ENCODE results near the gene ATAD5. TPM values are rescaled to one million over a fixed set of nuclear protein-coding genes. Genes with fewer than 3 reads are reported as not detected.

Gene ATAD5
- total RNA-seq, 4 donors from 2014 or later = 0.75 to 2.7 (median 1.2) TPM

- no peaks in the 10 kb centered on the region for H3K27me3 ChIP-seq
- DNase-seq = no peak
- intact Hi-C loops (cut with DNase I; ENCODE audit: low total_unique reads) (no loop called here), in situ Hi-C loops (cut with MboI; ENCODE audit: low pct_ligation_motif_present in 1 of 4, low pct_unique_long_range_greater_than_20kb in 1 of 4, low sequenced_read_pairs in 3 of 4) (no loop called here)
- no peaks in the 10 kb centered on the region for H3K36me3 ChIP-seq
- H3K9me3 ChIP-seq = no peaks in the 10 kb centered on the region
- H3K4me3 ChIP-seq = no peak overlapping the region
- TF ChIP-seq POLR2AphosphoS5 (IDR thresholded peaks at IDR 0.05) (no peak), EP300 (IDR thresholded peaks at IDR 0.05; ENCODE audit: low read depth) (no peak)
- TF ChIP-seq, protein P1, sequence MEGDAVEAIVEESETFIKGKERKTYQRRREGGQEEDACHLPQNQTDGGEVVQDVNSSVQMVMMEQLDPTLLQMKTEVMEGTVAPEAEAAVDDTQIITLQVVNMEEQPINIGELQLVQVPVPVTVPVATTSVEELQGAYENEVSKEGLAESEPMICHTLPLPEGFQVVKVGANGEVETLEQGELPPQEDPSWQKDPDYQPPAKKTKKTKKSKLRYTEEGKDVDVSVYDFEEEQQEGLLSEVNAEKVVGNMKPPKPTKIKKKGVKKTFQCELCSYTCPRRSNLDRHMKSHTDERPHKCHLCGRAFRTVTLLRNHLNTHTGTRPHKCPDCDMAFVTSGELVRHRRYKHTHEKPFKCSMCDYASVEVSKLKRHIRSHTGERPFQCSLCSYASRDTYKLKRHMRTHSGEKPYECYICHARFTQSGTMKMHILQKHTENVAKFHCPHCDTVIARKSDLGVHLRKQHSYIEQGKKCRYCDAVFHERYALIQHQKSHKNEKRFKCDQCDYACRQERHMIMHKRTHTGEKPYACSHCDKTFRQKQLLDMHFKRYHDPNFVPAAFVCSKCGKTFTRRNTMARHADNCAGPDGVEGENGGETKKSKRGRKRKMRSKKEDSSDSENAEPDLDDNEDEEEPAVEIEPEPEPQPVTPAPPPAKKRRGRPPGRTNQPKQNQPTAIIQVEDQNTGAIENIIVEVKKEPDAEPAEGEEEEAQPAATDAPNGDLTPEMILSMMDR (IDR thresholded peaks at IDR 0.05) = no peak
- H3K27ac ChIP-seq = peak overlapping the region in 2 of 4 donors; percentile 8 to 48
- H3K4me1 ChIP-seq = no peaks in the 10 kb centered on the region
- 87 to 100% methylated on average over 1 to 7 of the region's 7 CpGs for WGBS, 2 donors (ENCODE audit: low coverage in 1 of 2)
Measured at GRCh38 chr17:30840771-30841170, 9.0 kb downstream of the ATAD5 start.

DNA sequence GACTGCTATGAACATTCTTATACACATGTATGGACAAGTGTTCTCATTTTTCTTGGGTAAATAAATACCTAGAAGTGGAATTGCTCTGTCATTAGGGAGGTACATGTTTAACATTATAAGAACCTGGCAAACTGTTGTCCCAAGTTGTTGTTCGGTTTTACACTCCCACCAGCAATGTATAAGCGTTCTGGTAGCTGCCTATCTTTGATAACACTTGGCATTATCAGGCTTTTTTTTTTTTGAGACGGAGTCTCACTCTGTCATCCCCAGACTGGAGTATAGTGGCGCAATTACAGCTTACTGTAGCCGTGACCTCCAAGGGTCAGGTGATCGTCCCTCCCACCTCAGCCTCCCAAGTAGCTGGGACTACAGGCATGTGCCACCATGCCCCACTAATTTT lies 16.3 kb downstream of the ATAD5 start:
- H3K36me3 ChIP-seq = no peaks in the 10 kb centered on the region
- no peaks in the 10 kb centered on the region for H3K27me3 ChIP-seq
- no peaks in the 10 kb centered on the region for H3K4me1 ChIP-seq
- intact Hi-C loops (cut with DNase I; ENCODE audit: low total_unique reads) = no loop called here
- H3K9me3 ChIP-seq = no peaks in the 10 kb centered on the region
- TF ChIP-seq POLR2A (IDR thresholded peaks at IDR 0.05) (no peak), EP300 (IDR thresholded peaks at IDR 0.05; ENCODE audit: low read depth) (no peak), POLR2AphosphoS5 (IDR thresholded peaks at IDR 0.05) (no peak)
- TF ChIP-seq, protein P1 (IDR thresholded peaks at IDR 0.05) = no peak
- DNase-seq = no peak
- H3K4me3 ChIP-seq = no peak overlapping the region
- WGBS, 2 donors (ENCODE audit: low coverage in 1 of 2) = 86 to 93% methylated on average over 4 to 6 of the region's 6 CpGs
- H3K27ac ChIP-seq = no peak overlapping the region
- in situ Hi-C loops (cut with MboI; ENCODE audit: low pct_ligation_motif_present in 1 of 4, low pct_unique_long_range_greater_than_20kb in 1 of 4, low sequenced_read_pairs in 3 of 4) = no loop called here

DNA sequence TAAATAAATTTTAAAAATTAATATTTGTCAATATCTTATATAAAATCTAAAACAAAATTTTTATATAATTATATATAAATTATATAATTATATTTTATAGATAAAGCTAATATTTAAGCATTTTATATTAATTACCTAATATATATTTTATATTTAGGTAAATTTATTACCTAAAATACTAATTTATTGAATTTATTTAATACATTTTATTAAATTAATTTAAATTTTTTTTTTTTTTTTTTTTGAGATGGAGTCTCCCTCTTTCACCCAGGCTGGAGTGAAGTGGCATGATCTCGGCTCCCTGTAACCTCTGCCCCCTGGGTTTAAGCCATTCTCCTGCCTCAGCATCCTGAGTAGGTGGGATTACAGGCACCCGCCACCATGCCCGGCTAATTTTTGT lies 22.4 kb downstream of the ATAD5 start:
- TF ChIP-seq POLR2A (IDR thresholded peaks at IDR 0.05) = no peak
- TF ChIP-seq, protein P1 (IDR thresholded peaks at IDR 0.05) = no peak
- no peak for TF ChIP-seq POLR2AphosphoS5 (IDR thresholded peaks at IDR 0.05)
- TF ChIP-seq EP300 (IDR thresholded peaks at IDR 0.05; ENCODE audit: low read depth) = no peak
- in situ Hi-C loops (cut with MboI; ENCODE audit: low pct_ligation_motif_present in 1 of 4, low pct_unique_long_range_greater_than_20kb in 1 of 4, low sequenced_read_pairs in 3 of 4) (no loop called here), intact Hi-C loops (cut with DNase I; ENCODE audit: low total_unique reads) (no loop called here)
- Histone ChIP-seq H3K27ac (no peak overlapping the region), H3K36me3 (no peaks in the 10 kb centered on the region), H3K27me3 (no peaks in the 10 kb centered on the region), H3K4me3 (no peak overlapping the region), H3K4me1 (no peaks in the 10 kb centered on the region), H3K9me3 (no peaks in the 10 kb centered on the region)
- WGBS, 2 donors (ENCODE audit: low coverage in 1 of 2) = 94 to 97% methylated on average over 2 to 3 of the region's 3 CpGs
- no peak for DNase-seq

DNA sequence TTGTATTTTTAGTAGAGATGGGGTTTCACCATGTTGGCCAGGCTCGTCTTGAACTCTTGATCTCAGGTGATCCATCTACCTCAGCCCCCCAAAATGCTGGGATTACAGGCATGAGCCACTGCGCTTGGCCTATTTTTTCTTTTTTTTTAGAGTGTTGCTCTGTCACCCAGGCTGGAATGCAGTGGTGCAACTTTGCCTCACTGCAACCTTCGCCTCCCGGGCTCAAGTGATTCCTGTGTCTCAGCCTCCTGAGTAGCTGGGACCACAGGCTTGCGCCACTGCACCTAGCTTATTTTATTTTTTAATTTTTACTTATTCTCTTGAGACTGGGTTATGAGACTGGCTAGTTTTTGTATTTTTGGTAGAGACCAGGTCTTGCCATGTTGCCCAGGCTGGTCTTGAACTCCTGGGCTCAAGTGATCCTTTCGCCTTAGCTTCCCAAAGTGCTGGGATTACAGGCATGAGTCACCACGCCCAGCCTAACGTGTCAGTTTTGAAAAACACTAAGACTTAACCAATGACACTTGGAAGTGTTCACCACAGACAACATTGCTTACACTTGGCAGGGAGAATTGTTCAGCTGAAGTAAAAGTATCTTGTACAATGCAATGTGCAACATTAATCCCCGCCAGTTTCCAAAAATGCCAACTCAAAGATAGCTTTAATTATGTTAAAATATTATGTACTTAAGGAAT lies 26.9 kb downstream of the ATAD5 start:
- 83 to 92% methylated on average over 9 of the region's 9 CpGs for WGBS, 2 donors (ENCODE audit: low coverage in 1 of 2)
- in situ Hi-C loops (cut with MboI; ENCODE audit: low pct_ligation_motif_present in 1 of 4, low pct_unique_long_range_greater_than_20kb in 1 of 4, low sequenced_read_pairs in 3 of 4) = no loop called here
- intact Hi-C loops (cut with DNase I; ENCODE audit: low total_unique reads) = no loop called here

More for the DNA sequence above, 26.9 kb downstream of the ATAD5 start:
- TF ChIP-seq, protein P1 (IDR thresholded peaks at IDR 0.05) = no peak
- Histone ChIP-seq H3K4me3 (no peak overlapping the region), H3K27ac (no peak overlapping the region), H3K9me3 (no peaks in the 10 kb centered on the region), H3K4me1 (no peaks in the 10 kb centered on the region), H3K36me3 (no peaks in the 10 kb centered on the region), H3K27me3 (no peaks in the 10 kb centered on the region)
- DNase-seq = no peak
